GM23338 (cell line): ENCODE results near the gene PTCHD1. TPM values are rescaled to one million over a fixed set of nuclear protein-coding genes. Genes with fewer than 3 reads are reported as not detected.

Experiments used
- CREB1 ChIP-seq: fragments of 250-450 bp; sonication (Bioruptor Pico); IDR thresholded peaks from 2 replicates; pipeline ENCODE4 v1.5.0; 2020; ENCODE audit warnings: low read depth, mild to moderate bottlenecking, moderate library complexity
- JUNB ChIP-seq: IDR thresholded peaks from one replicate; pipeline ENCODE4 v1.6.1; 2016; ENCODE audit warnings: antibody characterized with exemption; ENCODE audit not compliant: unreplicated experiment
- NANOG ChIP-seq: IDR thresholded peaks from 2 replicates; pipeline ENCODE4 v1.6.1; 2016; ENCODE audit warnings: antibody characterized with exemption, borderline replicate concordance
- POLR2AphosphoS5 ChIP-seq: IDR thresholded peaks from 2 replicates; pipeline ENCODE4 v1.6.1; 2016; ENCODE audit warnings: antibody characterized with exemption, low read depth
- STAT1 ChIP-seq: IDR thresholded peaks from one replicate; pipeline ENCODE4 v1.6.1; 2016; ENCODE audit warnings: antibody characterized with exemption; ENCODE audit not compliant: unreplicated experiment
- ZNF331 ChIP-seq: fragments of 250-450 bp; sonication (Bioruptor Pico); IDR thresholded peaks from 2 replicates; pipeline ENCODE4 v1.5.0; 2020; ENCODE audit warnings: low read depth, mild to moderate bottlenecking, moderate library complexity
- polyA plus RNA-seq: library from polyadenylated mRNA; unstranded; fragments of >200 nt; fragmentation: Nextera tagmentation; extraction: Ambion mirVana; gene quantifications from 2 replicates; pipeline ENCODE4 v1.2.1, GENCODE V29; 2016
- total RNA-seq: library from RNA; depleted of rRNA; stranded (reverse); fragments of >200 nt; shearing (Covaris generic); gene quantifications from 2 replicates; pipeline ENCODE4 v1.2.3, GENCODE V29; 2014
- TF ChIP-seq, protein P1 (sequence below): fragments of 250-450 bp; sonication (Bioruptor Pico); IDR thresholded peaks from 2 replicates; pipeline ENCODE4 v1.5.0; 2020; ENCODE audit warnings: mild to moderate bottlenecking, moderate library complexity
- TF ChIP-seq, protein P2 (sequence below): IDR thresholded peaks from 2 replicates; pipeline ENCODE4 v1.6.1; 2016; ENCODE audit warnings: antibody characterized with exemption
- TF ChIP-seq, protein P3 (sequence below): IDR thresholded peaks from one replicate; pipeline ENCODE4 v1.6.1; 2018; ENCODE audit warnings: antibody characterized with exemption; ENCODE audit not compliant: unreplicated experiment

The PTCHD1 gene
- total and polyA plus RNA-seq, 2 experiments from 2014 or later, result 1.5 to 1.9 TPM

DNA sequence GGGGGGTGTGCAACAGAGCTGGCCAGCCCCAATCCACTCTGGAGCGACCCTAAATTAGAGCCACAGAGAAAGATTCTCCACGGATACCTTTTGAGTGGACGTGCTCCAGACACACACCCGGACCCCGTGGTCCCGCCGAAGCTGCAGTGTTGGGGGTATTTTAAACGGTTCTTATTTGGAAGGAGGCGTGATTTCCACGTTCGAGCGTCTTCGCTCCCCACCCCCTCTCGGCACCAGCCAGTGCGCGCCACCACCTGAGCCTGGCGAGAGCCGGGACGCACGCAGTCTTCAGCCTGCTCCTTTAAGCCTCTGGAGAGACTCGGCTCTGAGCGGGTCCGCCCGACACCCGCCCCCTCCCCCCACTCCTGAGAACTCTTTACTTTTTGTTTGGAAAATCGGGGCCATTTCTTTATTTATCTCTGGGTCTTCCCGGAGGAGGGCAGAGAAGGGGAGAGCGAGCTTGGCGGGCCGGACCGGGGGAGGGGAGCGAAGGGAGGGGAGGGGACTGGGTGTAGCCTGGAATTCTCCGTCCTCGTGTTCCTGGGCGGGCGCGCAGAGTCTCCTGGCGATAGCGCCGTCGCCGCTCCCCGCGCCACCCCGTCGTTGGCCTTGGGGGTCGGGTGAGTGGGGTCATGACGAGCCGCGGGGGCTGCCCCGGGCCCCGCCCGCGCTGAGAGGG is 668 bp upstream of the PTCHD1 start (continued):
- TF ChIP-seq, protein P1, sequence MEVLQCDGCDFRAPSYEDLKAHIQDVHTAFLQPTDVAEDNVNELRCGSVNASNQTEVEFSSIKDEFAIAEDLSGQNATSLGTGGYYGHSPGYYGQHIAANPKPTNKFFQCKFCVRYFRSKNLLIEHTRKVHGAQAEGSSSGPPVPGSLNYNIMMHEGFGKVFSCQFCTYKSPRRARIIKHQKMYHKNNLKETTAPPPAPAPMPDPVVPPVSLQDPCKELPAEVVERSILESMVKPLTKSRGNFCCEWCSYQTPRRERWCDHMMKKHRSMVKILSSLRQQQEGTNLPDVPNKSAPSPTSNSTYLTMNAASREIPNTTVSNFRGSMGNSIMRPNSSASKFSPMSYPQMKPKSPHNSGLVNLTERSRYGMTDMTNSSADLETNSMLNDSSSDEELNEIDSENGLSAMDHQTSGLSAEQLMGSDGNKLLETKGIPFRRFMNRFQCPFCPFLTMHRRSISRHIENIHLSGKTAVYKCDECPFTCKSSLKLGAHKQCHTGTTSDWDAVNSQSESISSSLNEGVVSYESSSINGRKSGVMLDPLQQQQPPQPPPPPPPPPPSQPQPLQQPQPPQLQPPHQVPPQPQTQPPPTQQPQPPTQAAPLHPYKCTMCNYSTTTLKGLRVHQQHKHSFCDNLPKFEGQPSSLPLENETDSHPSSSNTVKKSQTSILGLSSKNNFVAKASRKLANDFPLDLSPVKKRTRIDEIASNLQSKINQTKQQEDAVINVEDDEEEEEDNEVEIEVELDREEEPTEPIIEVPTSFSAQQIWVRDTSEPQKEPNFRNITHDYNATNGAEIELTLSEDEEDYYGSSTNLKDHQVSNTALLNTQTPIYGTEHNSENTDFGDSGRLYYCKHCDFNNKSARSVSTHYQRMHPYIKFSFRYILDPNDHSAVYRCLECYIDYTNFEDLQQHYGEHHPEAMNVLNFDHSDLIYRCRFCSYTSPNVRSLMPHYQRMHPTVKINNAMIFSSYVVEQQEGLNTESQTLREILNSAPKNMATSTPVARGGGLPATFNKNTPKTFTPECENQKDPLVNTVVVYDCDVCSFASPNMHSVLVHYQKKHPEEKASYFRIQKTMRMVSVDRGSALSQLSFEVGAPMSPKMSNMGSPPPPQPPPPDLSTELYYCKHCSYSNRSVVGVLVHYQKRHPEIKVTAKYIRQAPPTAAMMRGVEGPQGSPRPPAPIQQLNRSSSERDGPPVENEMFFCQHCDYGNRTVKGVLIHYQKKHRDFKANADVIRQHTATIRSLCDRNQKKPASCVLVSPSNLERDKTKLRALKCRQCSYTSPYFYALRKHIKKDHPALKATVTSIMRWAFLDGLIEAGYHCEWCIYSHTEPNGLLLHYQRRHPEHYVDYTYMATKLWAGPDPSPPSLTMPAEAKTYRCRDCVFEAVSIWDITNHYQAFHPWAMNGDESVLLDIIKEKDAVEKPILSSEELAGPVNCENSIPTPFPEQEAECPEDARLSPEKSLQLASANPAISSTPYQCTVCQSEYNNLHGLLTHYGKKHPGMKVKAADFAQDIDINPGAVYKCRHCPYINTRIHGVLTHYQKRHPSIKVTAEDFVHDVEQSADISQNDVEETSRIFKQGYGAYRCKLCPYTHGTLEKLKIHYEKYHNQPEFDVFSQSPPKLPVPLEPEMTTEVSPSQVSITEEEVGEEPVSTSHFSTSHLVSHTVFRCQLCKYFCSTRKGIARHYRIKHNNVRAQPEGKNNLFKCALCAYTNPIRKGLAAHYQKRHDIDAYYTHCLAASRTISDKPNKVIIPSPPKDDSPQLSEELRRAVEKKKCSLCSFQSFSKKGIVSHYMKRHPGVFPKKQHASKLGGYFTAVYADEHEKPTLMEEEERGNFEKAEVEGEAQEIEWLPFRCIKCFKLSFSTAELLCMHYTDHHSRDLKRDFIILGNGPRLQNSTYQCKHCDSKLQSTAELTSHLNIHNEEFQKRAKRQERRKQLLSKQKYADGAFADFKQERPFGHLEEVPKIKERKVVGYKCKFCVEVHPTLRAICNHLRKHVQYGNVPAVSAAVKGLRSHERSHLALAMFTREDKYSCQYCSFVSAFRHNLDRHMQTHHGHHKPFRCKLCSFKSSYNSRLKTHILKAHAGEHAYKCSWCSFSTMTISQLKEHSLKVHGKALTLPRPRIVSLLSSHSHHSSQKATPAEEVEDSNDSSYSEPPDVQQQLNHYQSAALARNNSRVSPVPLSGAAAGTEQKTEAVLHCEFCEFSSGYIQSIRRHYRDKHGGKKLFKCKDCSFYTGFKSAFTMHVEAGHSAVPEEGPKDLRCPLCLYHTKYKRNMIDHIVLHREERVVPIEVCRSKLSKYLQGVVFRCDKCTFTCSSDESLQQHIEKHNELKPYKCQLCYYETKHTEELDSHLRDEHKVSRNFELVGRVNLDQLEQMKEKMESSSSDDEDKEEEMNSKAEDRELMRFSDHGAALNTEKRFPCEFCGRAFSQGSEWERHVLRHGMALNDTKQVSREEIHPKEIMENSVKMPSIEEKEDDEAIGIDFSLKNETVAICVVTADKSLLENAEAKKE (CRISPR knock-in tag), result no peak
- TF ChIP-seq CREB1 (CRISPR knock-in tag) (no peak), ZNF331 (CRISPR knock-in tag) (no peak), NANOG (no peak), JUNB (no peak), STAT1 (no peak), POLR2AphosphoS5 (no peak)
- TF ChIP-seq, protein P2, sequence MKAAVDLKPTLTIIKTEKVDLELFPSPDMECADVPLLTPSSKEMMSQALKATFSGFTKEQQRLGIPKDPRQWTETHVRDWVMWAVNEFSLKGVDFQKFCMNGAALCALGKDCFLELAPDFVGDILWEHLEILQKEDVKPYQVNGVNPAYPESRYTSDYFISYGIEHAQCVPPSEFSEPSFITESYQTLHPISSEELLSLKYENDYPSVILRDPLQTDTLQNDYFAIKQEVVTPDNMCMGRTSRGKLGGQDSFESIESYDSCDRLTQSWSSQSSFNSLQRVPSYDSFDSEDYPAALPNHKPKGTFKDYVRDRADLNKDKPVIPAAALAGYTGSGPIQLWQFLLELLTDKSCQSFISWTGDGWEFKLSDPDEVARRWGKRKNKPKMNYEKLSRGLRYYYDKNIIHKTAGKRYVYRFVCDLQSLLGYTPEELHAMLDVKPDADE, result no peak
- TF ChIP-seq, protein P3, sequence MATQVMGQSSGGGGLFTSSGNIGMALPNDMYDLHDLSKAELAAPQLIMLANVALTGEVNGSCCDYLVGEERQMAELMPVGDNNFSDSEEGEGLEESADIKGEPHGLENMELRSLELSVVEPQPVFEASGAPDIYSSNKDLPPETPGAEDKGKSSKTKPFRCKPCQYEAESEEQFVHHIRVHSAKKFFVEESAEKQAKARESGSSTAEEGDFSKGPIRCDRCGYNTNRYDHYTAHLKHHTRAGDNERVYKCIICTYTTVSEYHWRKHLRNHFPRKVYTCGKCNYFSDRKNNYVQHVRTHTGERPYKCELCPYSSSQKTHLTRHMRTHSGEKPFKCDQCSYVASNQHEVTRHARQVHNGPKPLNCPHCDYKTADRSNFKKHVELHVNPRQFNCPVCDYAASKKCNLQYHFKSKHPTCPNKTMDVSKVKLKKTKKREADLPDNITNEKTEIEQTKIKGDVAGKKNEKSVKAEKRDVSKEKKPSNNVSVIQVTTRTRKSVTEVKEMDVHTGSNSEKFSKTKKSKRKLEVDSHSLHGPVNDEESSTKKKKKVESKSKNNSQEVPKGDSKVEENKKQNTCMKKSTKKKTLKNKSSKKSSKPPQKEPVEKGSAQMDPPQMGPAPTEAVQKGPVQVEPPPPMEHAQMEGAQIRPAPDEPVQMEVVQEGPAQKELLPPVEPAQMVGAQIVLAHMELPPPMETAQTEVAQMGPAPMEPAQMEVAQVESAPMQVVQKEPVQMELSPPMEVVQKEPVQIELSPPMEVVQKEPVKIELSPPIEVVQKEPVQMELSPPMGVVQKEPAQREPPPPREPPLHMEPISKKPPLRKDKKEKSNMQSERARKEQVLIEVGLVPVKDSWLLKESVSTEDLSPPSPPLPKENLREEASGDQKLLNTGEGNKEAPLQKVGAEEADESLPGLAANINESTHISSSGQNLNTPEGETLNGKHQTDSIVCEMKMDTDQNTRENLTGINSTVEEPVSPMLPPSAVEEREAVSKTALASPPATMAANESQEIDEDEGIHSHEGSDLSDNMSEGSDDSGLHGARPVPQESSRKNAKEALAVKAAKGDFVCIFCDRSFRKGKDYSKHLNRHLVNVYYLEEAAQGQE, result no peak
